ENCODE measurements around the gene MYO9A. TPM values are rescaled to one million over a fixed set of nuclear protein-coding genes. Genes with fewer than 3 reads are reported as not detected.
"Not testable (repeated sequence)": the region's sequence is repeated elsewhere in the genome, so short reads cannot be mapped to it uniquely, and the experiment has no call there.

Gene MYO9A
- total and polyA plus RNA-seq, 2 experiments from 2014 or later, result 22.8 to 32.0 TPM

GRCh38 chr15:72020799-72021198 lies 97.2 kb downstream of the MYO9A start:
- H3K4me1 ChIP-seq (ENCODE audit: low read depth), result no peaks in the 10 kb centered on the region
- no peak overlapping the region for H3K27ac ChIP-seq
- no peak for DNase-seq (ENCODE audit: low read depth in 1 of 2, low spot score in 1 of 2)
- no peaks in the 10 kb centered on the region for H3K27me3 ChIP-seq
- H3K36me3 ChIP-seq, result peaks cover 5% of the 10 kb centered on the region
- no peaks in the 10 kb centered on the region for H3K9me3 ChIP-seq (ENCODE audit: low read depth)
- H3K4me3 ChIP-seq, result no peak overlapping the region
- no peak for TF ChIP-seq CTCF (IDR thresholded peaks at IDR 0.05; ENCODE audit: low read depth, low read length)

GRCh38 chr15:72014555-72014954 lies 103.4 kb downstream of the MYO9A start:
- H3K9me3 ChIP-seq (ENCODE audit: low read depth); DNase-seq (ENCODE audit: low read depth in 1 of 2, low spot score in 1 of 2); H3K27ac ChIP-seq; H3K36me3 ChIP-seq; H3K27me3 ChIP-seq; H3K4me1 ChIP-seq (ENCODE audit: low read depth); H3K4me3 ChIP-seq: not testable (repeated sequence)

GRCh38 chr15:72013703-72014102 lies 104.2 kb downstream of the MYO9A start:
- Histone ChIP-seq H3K27me3 (no peaks in the 10 kb centered on the region), H3K36me3 (no peaks in the 10 kb centered on the region), H3K4me1 (ENCODE audit: low read depth) (peaks cover 9% of the 10 kb centered on the region), H3K27ac (no peak overlapping the region), H3K4me3 (no peak overlapping the region), H3K9me3 (ENCODE audit: low read depth) (no peaks in the 10 kb centered on the region)
- no peak for TF ChIP-seq CTCF (IDR thresholded peaks at IDR 0.05; ENCODE audit: low read depth, low read length)
- DNase-seq (ENCODE audit: low read depth in 1 of 2, low spot score in 1 of 2), result no peak

- DNase-seq (ENCODE audit: low read depth in 1 of 2, low spot score in 1 of 2), result no peak
- no peak overlapping the region for H3K27ac ChIP-seq
- no peak overlapping the region for H3K4me3 ChIP-seq
- no peaks in the 10 kb centered on the region for H3K9me3 ChIP-seq (ENCODE audit: low read depth)
- TF ChIP-seq CTCF (IDR thresholded peaks at IDR 0.05; ENCODE audit: low read depth, low read length), result no peak
- H3K36me3 ChIP-seq, result peaks cover 6% of the 10 kb centered on the region
- no peaks in the 10 kb centered on the region for H3K27me3 ChIP-seq
- peaks cover 9% of the 10 kb centered on the region for H3K4me1 ChIP-seq (ENCODE audit: low read depth)
Measured at GRCh38 chr15:72011302-72011942, 106.5 kb downstream of the MYO9A start.

- DNase-seq (ENCODE audit: low read depth in 1 of 2, low spot score in 1 of 2), result peak in 1 of 2 donors; percentile 64
- Histone ChIP-seq H3K27me3 (no peaks in the 10 kb centered on the region), H3K9me3 (ENCODE audit: low read depth) (no peaks in the 10 kb centered on the region), H3K27ac (no peak overlapping the region), H3K36me3 (peaks cover 6% of the 10 kb centered on the region), H3K4me1 (ENCODE audit: low read depth) (peaks cover 9% of the 10 kb centered on the region), H3K4me3 (no peak overlapping the region)
- no peak for TF ChIP-seq CTCF (IDR thresholded peaks at IDR 0.05; ENCODE audit: low read depth, low read length)
Measured at GRCh38 chr15:72009222-72009621, 108.7 kb downstream of the MYO9A start.

- Histone ChIP-seq H3K27ac (no peak overlapping the region), H3K9me3 (ENCODE audit: low read depth) (no peaks in the 10 kb centered on the region), H3K4me1 (ENCODE audit: low read depth) (peaks cover 9% of the 10 kb centered on the region), H3K36me3 (peaks cover 6% of the 10 kb centered on the region), H3K27me3 (no peaks in the 10 kb centered on the region), H3K4me3 (no peak overlapping the region)
- TF ChIP-seq CTCF (IDR thresholded peaks at IDR 0.05; ENCODE audit: low read depth, low read length), result no peak
- DNase-seq (ENCODE audit: low read depth in 1 of 2, low spot score in 1 of 2), result no peak
Measured at GRCh38 chr15:72006382-72006781, 111.6 kb downstream of the MYO9A start.

Measured in cardiac muscle cell (in vitro differentiated cells and primary cell).